ENCODE measurements around the gene KEL. TPM values are rescaled to one million over a fixed set of nuclear protein-coding genes. Genes with fewer than 3 reads are reported as not detected.

Gene KEL
- total RNA-seq, 2 donors from 2014 or later, result 0.60 to 2.8 TPM

- ATAC-seq, result no peak
- H3K27ac Mint-ChIP-seq, result no peak overlapping the region
- H3K9me3 Mint-ChIP-seq, result peaks cover 0 to under 1% of the 10 kb centered on the region in 2 donors
- no peak for DNase-seq (ENCODE audit: low spot score in 2 of 2)
- H3K36me3 Mint-ChIP-seq, result no peaks in the 10 kb centered on the region
These were observed 66.0 kb downstream of the KEL start for GRCh38 chr7:142896151-142896550.

GRCh38 chr7:142894985-142895593 lies 67.1 kb downstream of the KEL start:
- Mint-ChIP-seq H3K27ac (no peak overlapping the region), H3K36me3 (no peaks in the 10 kb centered on the region), H3K9me3 (peaks cover 0 to 7% of the 10 kb centered on the region in 2 donors)
- ATAC-seq (no peak), DNase-seq (ENCODE audit: low spot score in 2 of 2) (no peak)

- Mint-ChIP-seq H3K27ac (no peak overlapping the region), H3K36me3 (no peaks in the 10 kb centered on the region), H3K9me3 (peaks cover 0 to 7% of the 10 kb centered on the region in 2 donors)
- DNase-seq (ENCODE audit: low spot score in 2 of 2) (no peak), ATAC-seq (no peak)
These were observed 67.8 kb downstream of the KEL start for GRCh38 chr7:142894112-142894984.

- Mint-ChIP-seq H3K27ac (no peak overlapping the region), H3K9me3 (peaks cover 0 to 7% of the 10 kb centered on the region in 2 donors), H3K36me3 (no peaks in the 10 kb centered on the region)
- no peak for DNase-seq (ENCODE audit: low spot score in 2 of 2)
- ATAC-seq, result no peak
These were observed 69.2 kb downstream of the KEL start for GRCh38 chr7:142892951-142893350.

GRCh38 chr7:142891490-142892082 lies 70.6 kb downstream of the KEL start:
- Mint-ChIP-seq H3K36me3 (no peaks in the 10 kb centered on the region), H3K27ac (no peak overlapping the region), H3K9me3 (peaks cover 0 to 7% of the 10 kb centered on the region in 2 donors)
- ATAC-seq, result no peak
- DNase-seq (ENCODE audit: low spot score in 2 of 2), result no peak

Other genes starting within 250 kb of the KEL start
- not detected for gene PRSS1, start 212.9 kb downstream of the KEL start, total RNA-seq
- gene PRSS2, start 191.4 kb downstream of the KEL start, total RNA-seq, result under 1 TPM in 1 of 2 donors, not detected in 1; 0.82 TPM
- gene EPHB6, start 107.3 kb downstream of the KEL start, total RNA-seq, result 10 to 100 TPM; 16.0 to 32.8 TPM
- under 1 TPM in 1 of 2 donors, not detected in 1; 0.09 TPM for gene TRPV6, start 76.6 kb downstream of the KEL start, total RNA-seq
- gene TRPV5, start 28.6 kb downstream of the KEL start, total RNA-seq, result not detected
- not detected for gene LLCFC1, start 22.9 kb downstream of the KEL start, total RNA-seq
- gene OR9A2, start 64.8 kb upstream of the KEL start, total RNA-seq, result under 1 TPM in 1 of 2 donors, not detected in 1; 0.66 TPM
- not detected for gene OR6V1, start 90.0 kb upstream of the KEL start, total RNA-seq
- gene PIP, start 169.7 kb upstream of the KEL start, total RNA-seq, result not detected
- gene TAS2R39, start 221.1 kb upstream of the KEL start, total RNA-seq, result not detected

Data from activated naive CD4-positive, alpha-beta T cell treated with anti-CD3 and anti-CD28 coated beads, Interleukin-2, amount 50 U/mL, for 72 hours (primary cell).